DLD1 (cell line): Measurements from ENCODE around the gene HINT2.

ENCODE experiments used
- in situ Hi-C: cut with HindIII; loops from 2 replicates; pipeline ENCODE4 v1.10.0; 2017; ENCODE audit warnings: low sequenced_read_pairs

Gene HINT2

GRCh38 chr9:35841645-35841900, 26.7 kb upstream of the HINT2 start:
- in situ Hi-C loops = no loop called here

GRCh38 chr9:35840881-35841644, 26.2 kb upstream of the HINT2 start:
- in situ Hi-C loops = no loop called here

- in situ Hi-C loops = no loop called here
Observed at GRCh38 chr9:35839926-35840325, 25.1 kb upstream of the HINT2 start.

GRCh38 chr9:35836595-35836994, 21.8 kb upstream of the HINT2 start:
- in situ Hi-C loops = no loop called here

- in situ Hi-C loops = no loop called here
Observed at GRCh38 chr9:35835766-35836165, 20.9 kb upstream of the HINT2 start.

- in situ Hi-C loops = no loop called here
Observed at GRCh38 chr9:35835216-35835632, 20.4 kb upstream of the HINT2 start.

GRCh38 chr9:35834260-35835215, 19.7 kb upstream of the HINT2 start:
- in situ Hi-C loops = no loop called here

- in situ Hi-C loops = no loop called here
Observed at GRCh38 chr9:35832814-35833213, 18.0 kb upstream of the HINT2 start.

- in situ Hi-C loops = no loop called here
Observed at GRCh38 chr9:35831040-35831439, 16.2 kb upstream of the HINT2 start.

GRCh38 chr9:35829764-35830096, 14.9 kb upstream of the HINT2 start:
- in situ Hi-C loops = no loop called here

GRCh38 chr9:35829084-35829763, 14.4 kb upstream of the HINT2 start, which contains the start of gene TMEM8B:
TSS of gene TMEM8B (plus strand) at chr9:35829228. CDS start at chr9:35829448, 220 bp downstream.
- in situ Hi-C loops = no loop called here

- in situ Hi-C loops = no loop called here
Observed at GRCh38 chr9:35828716-35829083, 13.9 kb upstream of the HINT2 start, which contains the start of gene FAM221B. TSS of gene FAM221B (minus strand) at chr9:35828732. CDS start at chr9:35826161, 2,571 bp downstream.

- in situ Hi-C loops = no loop called here
Observed at GRCh38 chr9:35827486-35827885, 12.6 kb upstream of the HINT2 start.

GRCh38 chr9:35826071-35826701, 11.3 kb upstream of the HINT2 start:
- in situ Hi-C loops = no loop called here

- in situ Hi-C loops = no loop called here
Observed at GRCh38 chr9:35822926-35823325, 8.1 kb upstream of the HINT2 start.

GRCh38 chr9:35820076-35820475, 5.2 kb upstream of the HINT2 start:
- in situ Hi-C loops = no loop called here

- in situ Hi-C loops = no loop called here
Observed at GRCh38 chr9:35818341-35818740, 3.5 kb upstream of the HINT2 start.

GRCh38 chr9:35816708-35817107, 1.9 kb upstream of the HINT2 start:
- in situ Hi-C loops = no loop called here

- in situ Hi-C loops = no loop called here
Observed at GRCh38 chr9:35814106-35814840, 569 bp downstream of the HINT2 start.

GRCh38 chr9:35813434-35814105, 1.3 kb downstream of the HINT2 start:
- in situ Hi-C loops = no loop called here
